ENCODE data around the gene INAFM1. TPM values are rescaled to one million over a fixed set of nuclear protein-coding genes. Genes with fewer than 3 reads are reported as not detected.

INAFM1 gene
- total and polyA plus RNA-seq, 2 donors (not counting 3 experiments of a cell fraction or from before 2014, with no cell fraction given) = 2.8 to 8.3 TPM

- no peaks in the 10 kb centered on the region for H4K20me1 ChIP-seq (replicated peaks; ENCODE audit: control insufficient read depth, extremely low read depth, insufficient read depth, low read length)
- no peak overlapping the region for H3K27ac ChIP-seq (ENCODE audit: insufficient read depth, low read depth, low read length)
- no peak overlapping the region for H3K9ac ChIP-seq (replicated peaks; ENCODE audit: extremely low read depth, insufficient read depth, low read length)
- DNase-seq (ENCODE audit: low read depth, low spot score) (no peak), FAIRE-seq (no peak)
- intact Hi-C loops (cut with micrococcal nuclease) (loop anchor here (5.0 kb wide), 1 partner anchor 75 kb away; the partner anchor contains the start of gene DHX34), dilution Hi-C loops (cut with MboI; ENCODE audit: extremely low pct_ligation_motif_present, low sequenced_read_pairs) (no loop called here)
- POLR2A ChIA-PET = no interaction called here
- no peaks in the 10 kb centered on the region for H3K9me1 ChIP-seq (replicated peaks; ENCODE audit: control insufficient read depth, extremely low read depth, insufficient read depth, low read length)
- no peaks in the 10 kb centered on the region for H3K9me3 ChIP-seq (replicated peaks; ENCODE audit: control insufficient read depth, insufficient read depth, low read length)
- no peaks in the 10 kb centered on the region for H3K27me3 ChIP-seq (ENCODE audit: control insufficient read depth in 2 of 2, insufficient read depth in 2 of 2, low read length in 2 of 2)
- H3K79me2 ChIP-seq (ENCODE audit: control insufficient read depth, insufficient read depth, low read length) = no peaks in the 10 kb centered on the region
- H3K36me3 ChIP-seq (ENCODE audit: control insufficient read depth in 2 of 2, extremely low read depth in 1 of 2, insufficient read depth in 2 of 2, low read length in 2 of 2) = peaks cover 0 to 20% of the 10 kb centered on the region in 2 experiments
- no peak overlapping the region for H2AFZ ChIP-seq (ENCODE audit: low read depth, low read length)
- CTCF ChIA-PET = interaction anchor here (1.0 kb wide), 1 partner anchor 28 kb away, joined by 3 read pairs; no protein-coding TSS in a partner anchor
- H3K4me1 ChIP-seq (ENCODE audit: control insufficient read depth, extremely low read depth, insufficient read depth, low read length) = peaks cover 13% of the 10 kb centered on the region
- TF ChIP-seq GATA2 (IDR thresholded peaks at IDR 0.05; ENCODE audit: insufficient read depth, insufficient read length, low read depth, low read length) (no peak), JUN (IDR thresholded peaks at IDR 0.05; ENCODE audit: borderline replicate concordance, insufficient read depth, insufficient read length, low read depth) (no peak), POLR2A (IDR thresholded peaks at IDR 0.05; ENCODE audit: low read depth, low read length) (no peak), CTCF (IDR thresholded peaks at IDR 0.05; ENCODE audit: extremely low read depth in 1 of 2, insufficient read depth in 1 of 2, low read depth in 1 of 2, low read length in 2 of 2) (no peak), MYC (IDR thresholded peaks at IDR 0.05; ENCODE audit: low read depth, low read length) (no peak), FOS (IDR thresholded peaks at IDR 0.05; ENCODE audit: borderline replicate concordance, insufficient read depth, low read length) (no peak)
- BruUV-seq (replicated peaks) = no TSS peak
- H3K4me3 ChIP-seq (replicated peaks in 1 of 3; ENCODE audit: insufficient read depth in 1 of 3, low read depth in 1 of 3, low read length in 3 of 3) = no peak overlapping the region
- H3K4me2 ChIP-seq (ENCODE audit: insufficient read depth, low read length) = no peak overlapping the region
Measured at GRCh38 chr19:47271949-47272348, 2.7 kb upstream of the INAFM1 start.

All from endothelial cell of umbilical vein (primary cell).